Right cardiac atrium (tissue), 5 donors: ENCODE data around the gene DGCR6. TPM values are rescaled to one million over a fixed set of nuclear protein-coding genes. Genes with fewer than 3 reads are reported as not detected.

Source experiments
- polyA plus RNA-seq: library from polyadenylated mRNA; stranded (reverse); fragments of 200-250 nt; gene quantifications from one replicate; pipeline ENCODE4 v1.2.3, GENCODE V29; 2013
- total RNA-seq, 4 donors: library from RNA; stranded (reverse); fragmentation: NEBNext Ultra II Directional; extraction: Animal tissue kit (Norgen Biotek cat#: 25700); gene quantifications; one replicate each; pipeline ENCODE4 v1.2.1, GENCODE V29; 2021
- donor health status: healthy with polysubstance abuse.
- donor health status: DM: no; HTN: yes; CAD: no.
- donor health status: DM: no; HTN: no; CAD: no.
- donor health status: DM: no; HTN: yes; CAD: no; lungs with severe emphysema.
- donor health status: DM: yes; HTN: yes; CAD: no.

Gene DGCR6
- total and polyA plus RNA-seq, 5 donors, result 2.8 to 11.2 (median 6.0) TPM

Other genes starting within 250 kb of the DGCR6 start
- 1 to 10 TPM in 3 of 4 donors, under 1 TPM in 1; 0.75 to 9.7 (median 3.7) TPM for gene PRODH, start 30.0 kb downstream of the DGCR6 start, total RNA-seq
- 2.8 TPM for gene PRODH, start 30.0 kb downstream of the DGCR6 start, polyA plus RNA-seq
- 10 to 100 TPM; 28.9 to 38.8 (median 35.4) TPM for gene DGCR2, start 216.1 kb downstream of the DGCR6 start, total RNA-seq
- gene DGCR2, start 216.1 kb downstream of the DGCR6 start, polyA plus RNA-seq, result 34.9 TPM
- gene TSSK2, start 225.0 kb downstream of the DGCR6 start, total RNA-seq, result not detected
- gene TSSK2, start 225.0 kb downstream of the DGCR6 start, polyA plus RNA-seq, result 0.09 TPM
- 10 to 100 TPM in 3 of 4 donors, 1 to 10 TPM in 1; 9.3 to 11.1 (median 10.4) TPM for gene ESS2, start 238.3 kb downstream of the DGCR6 start, total RNA-seq
- gene ESS2, start 238.3 kb downstream of the DGCR6 start, polyA plus RNA-seq, result 11.2 TPM
- not detected for gene GSC2, start 244.0 kb downstream of the DGCR6 start, total RNA-seq
- not detected for gene GSC2, start 244.0 kb downstream of the DGCR6 start, polyA plus RNA-seq